Keratinocyte (primary cell): Measurements from ENCODE around the gene KIAA1217. TPM values are rescaled to one million over a fixed set of nuclear protein-coding genes. Genes with fewer than 3 reads are reported as not detected.

Experiments
- DNase-seq: peaks from one replicate; pipeline ENCODE4 v3.0.0-alpha.2; 2011; ENCODE audit warnings: low read depth, missing footprints, low spot score
- FAIRE-seq: peaks from 2 replicates; lab custom pipeline; 2011; peaks lifted over from hg19 to GRCh38; lab: Jason Lieb, UNC
- H2AFZ ChIP-seq: 2 replicates; pipeline ENCODE4 v1.6.0; 2012; ENCODE audit warnings: low read length, control low read depth, inconsistent platforms; ENCODE audit not compliant: control insufficient read depth
- H3K27ac ChIP-seq: 2 replicates; pipeline ENCODE4 v1.5.1; 2011; ENCODE audit warnings: low read length; ENCODE audit not compliant: control insufficient read depth, insufficient read depth
- H3K27me3 ChIP-seq: 3 replicates; pipeline ENCODE4 v1.6.0; 2011; ENCODE audit warnings: low read length; ENCODE audit not compliant: control insufficient read depth, insufficient read depth; ENCODE audit errors: extremely low read depth
- H3K36me3 ChIP-seq, 2 experiments: 2 replicates in 1 of 2; 3 replicates in 1 of 2; pipeline ENCODE4 v1.5.1; 2011; ENCODE audit warnings: low read length in 2 of 2, mild to moderate bottlenecking in 1 of 2; ENCODE audit not compliant: control insufficient read depth in 2 of 2, insufficient read depth in 2 of 2; ENCODE audit errors: extremely low read depth in 1 of 2
- H3K4me1 ChIP-seq: 3 replicates; pipeline ENCODE4 v1.5.1; 2011; ENCODE audit warnings: low read length; ENCODE audit not compliant: control insufficient read depth, insufficient read depth; ENCODE audit errors: extremely low read depth
- H3K4me2 ChIP-seq: 3 replicates; pipeline ENCODE4 v1.6.0; 2011; ENCODE audit warnings: low read depth, low read length; ENCODE audit not compliant: control insufficient read depth, insufficient read depth; ENCODE audit errors: extremely low read depth
- H3K4me3 ChIP-seq, 3 experiments: fragments of 200-600 bp in 1 of 3; sonication (generic) in 1 of 3; 2 replicates in 2 of 3; 3 replicates in 1 of 3; pipeline ENCODE4 v1.5.1; 2011 to 2016; ENCODE audit warnings: low read length in 3 of 3, mild to moderate bottlenecking in 3 of 3, control low read depth in 2 of 3, inconsistent platforms in 1 of 3, low read depth in 1 of 3, mixed read lengths in 1 of 3, mixed run types in 1 of 3, moderate library complexity in 1 of 3; ENCODE audit not compliant: control insufficient read depth in 2 of 3, insufficient read depth in 2 of 3; ENCODE audit errors: extremely low read depth in 1 of 3
- H3K79me2 ChIP-seq: 2 replicates; pipeline ENCODE4 v1.6.0; 2012; ENCODE audit warnings: low read length; ENCODE audit not compliant: control insufficient read depth, insufficient read depth
- H3K9ac ChIP-seq: 3 replicates; pipeline ENCODE4 v1.6.0; 2011; ENCODE audit warnings: low read length; ENCODE audit not compliant: control insufficient read depth, insufficient read depth; ENCODE audit errors: extremely low read depth
- H3K9me1 ChIP-seq: 3 replicates; pipeline ENCODE4 v1.6.0; 2011; ENCODE audit warnings: low read length; ENCODE audit not compliant: control insufficient read depth, insufficient read depth; ENCODE audit errors: extremely low read depth
- H3K9me3 ChIP-seq: 2 replicates; pipeline ENCODE4 v1.5.1; 2012; ENCODE audit warnings: low read depth, low read length; ENCODE audit not compliant: control insufficient read depth
- H4K20me1 ChIP-seq: 3 replicates; pipeline ENCODE4 v1.6.0; 2011; ENCODE audit warnings: low read length; ENCODE audit not compliant: control insufficient read depth, insufficient read depth; ENCODE audit errors: extremely low read depth
- CTCF ChIP-seq, 3 experiments: IDR thresholded peaks in 1 of 3; conservative IDR thresholded peaks in 1 of 3; optimal IDR thresholded peaks in 1 of 3; 2 replicates in 2 of 3; 3 replicates in 1 of 3; pipeline versions ENCODE3 to v1.5.1; 2011; ENCODE audit warnings: low read length in 3 of 3, mild to moderate bottlenecking in 3 of 3, moderate library complexity in 2 of 3, control low read depth in 1 of 3, inconsistent platforms in 1 of 3; ENCODE audit not compliant: insufficient read depth in 2 of 3; ENCODE audit errors: extremely low read depth in 1 of 3
- EZH2 ChIP-seq: IDR thresholded peaks from one replicate; pipeline ENCODE4 v1.6.1; 2012; ENCODE audit warnings: inconsistent platforms, mild to moderate bottlenecking, low read length, moderate library complexity
- dilution Hi-C: fragments of 300-500 bp; cut with MboI; formaldehyde crosslinking; loops from one replicate; pipeline ENCODE4 v1.7.0; 2020; ENCODE audit warnings: low sequenced_read_pairs; ENCODE audit not compliant: extremely low pct_ligation_motif_present
- polyA plus RNA-seq, 5 experiments: library from polyadenylated mRNA; depleted of rRNA in 3 of 5; stranded (reverse) in 3 of 5; stranded (forward) in 1 of 5; unstranded in 1 of 5; fragments of >200 nt; gene quantifications; 1 replicate in 1 of 5; 2 replicates in 3 of 5; 3 replicates in 1 of 5; pipeline versions ENCODE4 v1.2.1 to v1.2.3, GENCODE V29; 2011 to 2012; ENCODE audit warnings: missing spikeins in 2 of 5, low read depth in 1 of 5, low replicate concordance in 1 of 5

Gene KIAA1217
- polyA plus RNA-seq, 1 donor (not counting 4 experiments of a cell fraction or from before 2014, with no cell fraction given), result 10.4 TPM

GRCh38 chr10:24476913-24477701 lies 268.2 kb downstream of the KIAA1217 start:
- H3K4me3 ChIP-seq, result no peak overlapping the region
- no peaks in the 10 kb centered on the region for H3K9me1 ChIP-seq
- no peaks in the 10 kb centered on the region for H3K4me1 ChIP-seq
- TF ChIP-seq EZH2, result no peak
- no peak for TF ChIP-seq CTCF (optimal IDR thresholded peaks at IDR 0.05 in 1 of 3, IDR thresholded peaks at IDR 0.05 in 1 of 3, conservative IDR thresholded peaks at IDR 0.05 in 1 of 3; ENCODE audit: extremely low read depth in 1 of 3, insufficient read depth in 2 of 3, low read length in 3 of 3)
- H2AFZ ChIP-seq, result no peak overlapping the region
- FAIRE-seq, result peak; percentile 13
- H3K27ac ChIP-seq, result no peak overlapping the region
- H3K36me3 ChIP-seq, result peaks cover 10 to 21% of the 10 kb centered on the region in 2 experiments
- no peak overlapping the region for H3K9ac ChIP-seq
- no peak for DNase-seq
- dilution Hi-C loops, result no loop called here
- H3K79me2 ChIP-seq, result peaks cover 12% of the 10 kb centered on the region
- no peaks in the 10 kb centered on the region for H4K20me1 ChIP-seq
- H3K9me3 ChIP-seq, result no peaks in the 10 kb centered on the region
- H3K27me3 ChIP-seq, result no peaks in the 10 kb centered on the region
- no peak overlapping the region for H3K4me2 ChIP-seq

GRCh38 chr10:24477915-24478314 lies 269.0 kb downstream of the KIAA1217 start:
- no peaks in the 10 kb centered on the region for H3K9me1 ChIP-seq
- H3K27me3 ChIP-seq, result no peaks in the 10 kb centered on the region
- peaks cover 12% of the 10 kb centered on the region for H3K79me2 ChIP-seq
- peaks cover 10 to 21% of the 10 kb centered on the region in 2 experiments for H3K36me3 ChIP-seq
- no peak overlapping the region for H3K9ac ChIP-seq
- DNase-seq, result no peak
- no peaks in the 10 kb centered on the region for H4K20me1 ChIP-seq
- H3K4me3 ChIP-seq, result no peak overlapping the region
- FAIRE-seq, result no peak
- peaks cover under 1% of the 10 kb centered on the region for H3K4me1 ChIP-seq
- no peak overlapping the region for H3K4me2 ChIP-seq
- dilution Hi-C loops, result no loop called here
- H2AFZ ChIP-seq, result no peak overlapping the region
- TF ChIP-seq CTCF (optimal IDR thresholded peaks at IDR 0.05 in 1 of 3, IDR thresholded peaks at IDR 0.05 in 1 of 3, conservative IDR thresholded peaks at IDR 0.05 in 1 of 3; ENCODE audit: extremely low read depth in 1 of 3, insufficient read depth in 2 of 3, low read length in 3 of 3) (no peak), EZH2 (no peak)
- H3K27ac ChIP-seq, result no peak overlapping the region
- H3K9me3 ChIP-seq, result no peaks in the 10 kb centered on the region
